NCI-H446 (cell line): ENCODE results near the gene NCAN.

Experiments used
- DNase-seq, 2 experiments: peaks; one replicate each; lab custom pipeline; 2025; lab: John Stamatoyannopoulos, UW

Gene NCAN

DNA sequence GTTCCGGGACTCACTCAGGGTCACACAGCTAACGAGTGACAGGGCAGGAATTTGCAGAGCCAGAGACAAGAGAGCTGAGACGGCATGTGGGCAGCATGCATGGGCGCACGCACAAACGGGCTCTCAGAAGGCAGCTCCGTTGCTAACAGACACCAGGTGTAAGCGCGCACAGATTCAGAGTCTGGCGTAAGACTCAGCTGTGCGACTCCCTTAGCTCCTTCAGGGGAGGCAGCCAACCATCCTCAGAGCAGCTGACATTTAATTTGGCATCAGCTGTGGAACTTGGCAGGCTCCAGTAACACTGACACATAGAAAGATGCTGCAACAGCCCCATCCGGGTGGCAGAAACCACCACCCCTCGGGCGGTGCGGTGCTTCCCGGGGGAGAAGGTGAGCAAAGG, 68.8 kb downstream of the NCAN start:
- peak; percentile 12 to 57 for DNase-seq

GRCh38 chr19:19285686-19286085, 73.9 kb downstream of the NCAN start:
- DNase-seq: no peak

DNA sequence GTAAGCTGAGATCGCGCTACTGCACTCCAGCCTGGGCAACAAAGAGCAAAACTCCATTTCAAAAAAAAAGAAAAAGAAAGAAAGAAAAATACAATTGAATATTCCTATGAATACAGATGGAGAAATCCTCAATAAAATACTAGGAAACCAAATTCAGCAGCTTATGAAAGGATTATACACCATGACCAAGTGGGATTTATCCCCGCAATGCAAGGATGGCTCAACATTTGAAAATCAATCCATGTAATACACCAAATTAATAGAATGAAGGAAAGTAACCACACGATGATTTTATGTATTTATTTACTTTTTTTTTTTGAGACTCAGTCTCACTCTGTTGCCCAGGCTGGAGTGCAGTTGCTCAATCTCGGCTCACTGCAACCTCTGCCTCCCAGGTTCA, 80.8 kb downstream of the NCAN start:
- DNase-seq: no peak

DNA sequence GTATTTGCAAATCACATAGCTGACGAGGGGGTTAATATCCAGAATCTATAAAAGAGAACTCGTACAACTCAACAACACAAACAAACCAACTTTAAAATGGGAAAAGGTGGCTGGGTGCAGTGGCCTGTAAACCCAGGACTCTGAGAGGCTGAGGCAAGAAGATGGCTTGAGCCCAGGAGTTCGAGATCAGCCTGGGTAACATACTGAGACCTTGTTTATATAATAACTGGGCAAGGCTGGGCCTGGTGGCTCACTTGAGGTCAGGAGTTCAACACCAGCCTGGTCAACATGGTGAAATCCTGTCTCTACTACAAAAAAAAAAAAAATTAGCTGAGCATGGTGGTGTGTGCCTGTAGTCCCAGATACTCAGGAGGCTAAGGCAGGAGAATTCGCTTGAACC, 83.2 kb downstream of the NCAN start:
- DNase-seq: no peak

DNA sequence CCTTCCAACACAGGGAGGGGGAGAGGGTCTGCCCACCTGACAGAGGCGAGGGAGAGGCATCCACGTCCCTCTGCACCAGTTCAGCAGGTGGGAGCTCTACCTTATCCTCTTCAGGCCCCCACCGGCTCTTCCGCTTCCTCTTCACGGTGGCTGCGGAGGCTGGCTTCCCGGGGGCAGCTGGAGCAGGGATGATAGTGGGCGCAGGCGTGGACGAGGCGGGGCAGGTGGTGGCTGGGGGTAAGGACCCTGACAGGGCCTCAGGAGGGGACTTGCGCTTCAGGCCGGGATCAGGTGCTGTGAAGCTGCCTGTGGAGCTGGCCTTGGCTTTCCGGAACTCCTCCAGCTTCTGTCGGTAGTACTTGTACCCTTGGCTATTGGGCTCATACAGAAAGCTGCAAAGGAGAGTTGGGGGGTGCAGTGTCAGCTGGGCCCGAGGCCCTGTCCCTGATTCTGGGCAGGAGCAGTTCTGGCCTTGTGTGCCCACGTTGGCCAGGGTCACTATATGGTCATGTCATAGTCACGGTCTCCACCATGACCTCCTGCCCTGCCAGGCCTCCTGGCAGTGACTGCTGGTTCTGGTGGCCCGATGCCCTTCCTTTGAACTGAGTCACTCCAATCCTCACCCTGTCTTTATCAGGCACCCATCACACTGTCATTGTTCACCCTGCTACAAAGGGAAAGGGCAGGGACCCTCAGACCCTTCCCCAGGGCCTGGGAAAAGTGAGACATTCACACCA, 85.4 kb downstream of the NCAN start:
- DNase-seq: no peak

- DNase-seq: no peak
Observed at GRCh38 chr19:19297759-19298158, 86.0 kb downstream of the NCAN start.

DNA sequence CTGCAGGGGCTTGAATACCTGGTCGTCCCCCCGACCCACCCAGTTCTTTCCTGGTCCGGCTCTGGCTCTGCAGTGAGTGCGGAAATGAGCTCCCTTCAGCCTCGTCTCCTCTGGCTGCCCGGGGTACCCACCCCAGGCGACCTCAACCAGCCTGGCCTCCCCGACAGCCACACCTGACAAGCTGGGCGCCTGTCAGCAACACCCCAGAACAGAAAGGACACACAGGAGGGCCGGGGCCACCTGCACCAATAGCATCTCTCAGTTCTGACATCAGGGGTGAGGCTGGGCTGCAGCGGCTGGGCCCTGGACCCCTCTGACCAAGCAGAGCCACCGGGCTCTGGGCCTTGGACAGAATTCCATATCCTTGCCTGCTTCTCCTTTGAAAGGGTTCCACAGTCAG, 88.9 kb downstream of the NCAN start:
- no peak for DNase-seq
